GM12864 (cell line): ENCODE data around the gene CPT1B.

Experiments
- DNase-seq: peaks from one replicate; pipeline ENCODE4 v3.0.0-alpha.2; 2011; ENCODE audit warnings: low read depth
- H3K4me3 ChIP-seq: 2 replicates; pipeline ENCODE4 v1.5.1; 2011; ENCODE audit warnings: mild to moderate bottlenecking, low read depth, low read length, control low read depth
- TF ChIP-seq, protein P1 (sequence below): IDR thresholded peaks from 2 replicates; pipeline ENCODE4 v1.5.1; 2011; ENCODE audit warnings: low read depth, mild to moderate bottlenecking, moderate library complexity, low read length, control low read depth, inconsistent platforms; ENCODE audit errors: missing control alignments

CPT1B gene

DNA sequence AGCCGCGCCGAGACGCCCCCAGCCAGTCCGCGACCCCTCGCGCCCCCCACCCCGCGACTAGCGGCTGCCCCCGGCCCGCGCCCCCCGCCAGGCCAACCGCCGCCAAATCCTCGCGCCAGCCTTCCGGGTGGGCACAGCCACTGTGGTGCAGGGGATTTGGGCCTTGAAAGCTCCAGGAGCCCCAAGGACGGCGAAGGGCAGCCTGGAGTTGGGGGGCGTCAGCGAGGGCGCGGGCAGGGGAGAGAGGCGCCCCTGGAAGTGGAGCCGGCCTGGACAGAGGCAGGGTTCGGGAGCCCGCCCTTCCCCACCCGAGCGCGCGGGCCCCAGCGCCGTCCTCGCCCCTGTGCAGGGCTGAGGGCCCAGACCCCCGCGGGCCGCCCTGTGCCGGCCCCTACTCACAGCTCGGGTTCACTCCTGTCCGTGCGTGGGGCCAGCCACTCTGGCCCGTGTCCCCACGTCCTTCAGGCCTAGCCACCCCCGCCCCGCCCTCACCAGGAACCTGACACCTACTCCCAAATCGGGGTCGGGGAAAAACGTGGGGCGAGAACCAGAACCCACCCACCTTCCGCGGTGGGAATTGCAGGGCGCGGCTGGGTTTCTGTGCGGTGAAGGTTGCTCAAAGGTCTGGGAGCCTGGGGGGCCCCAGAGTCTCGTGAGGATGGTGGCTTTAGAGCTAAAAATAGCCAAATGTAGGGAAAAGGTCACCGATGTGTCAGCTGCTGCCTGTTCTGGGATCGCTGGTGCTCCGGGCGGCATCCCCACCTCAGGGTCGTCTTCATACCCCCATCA lies at the start of gene CPT1B:
TSS of gene CPT1B (minus strand) at position 441 of the 789 bp plus-strand sequence. CDS start 512 bp downstream, outside the sequence.
- DNase-seq = no peak
- TF ChIP-seq, protein P1, sequence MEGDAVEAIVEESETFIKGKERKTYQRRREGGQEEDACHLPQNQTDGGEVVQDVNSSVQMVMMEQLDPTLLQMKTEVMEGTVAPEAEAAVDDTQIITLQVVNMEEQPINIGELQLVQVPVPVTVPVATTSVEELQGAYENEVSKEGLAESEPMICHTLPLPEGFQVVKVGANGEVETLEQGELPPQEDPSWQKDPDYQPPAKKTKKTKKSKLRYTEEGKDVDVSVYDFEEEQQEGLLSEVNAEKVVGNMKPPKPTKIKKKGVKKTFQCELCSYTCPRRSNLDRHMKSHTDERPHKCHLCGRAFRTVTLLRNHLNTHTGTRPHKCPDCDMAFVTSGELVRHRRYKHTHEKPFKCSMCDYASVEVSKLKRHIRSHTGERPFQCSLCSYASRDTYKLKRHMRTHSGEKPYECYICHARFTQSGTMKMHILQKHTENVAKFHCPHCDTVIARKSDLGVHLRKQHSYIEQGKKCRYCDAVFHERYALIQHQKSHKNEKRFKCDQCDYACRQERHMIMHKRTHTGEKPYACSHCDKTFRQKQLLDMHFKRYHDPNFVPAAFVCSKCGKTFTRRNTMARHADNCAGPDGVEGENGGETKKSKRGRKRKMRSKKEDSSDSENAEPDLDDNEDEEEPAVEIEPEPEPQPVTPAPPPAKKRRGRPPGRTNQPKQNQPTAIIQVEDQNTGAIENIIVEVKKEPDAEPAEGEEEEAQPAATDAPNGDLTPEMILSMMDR = no peak
- no peak within 1 kb of the TSS for H3K4me3 ChIP-seq

DNA sequence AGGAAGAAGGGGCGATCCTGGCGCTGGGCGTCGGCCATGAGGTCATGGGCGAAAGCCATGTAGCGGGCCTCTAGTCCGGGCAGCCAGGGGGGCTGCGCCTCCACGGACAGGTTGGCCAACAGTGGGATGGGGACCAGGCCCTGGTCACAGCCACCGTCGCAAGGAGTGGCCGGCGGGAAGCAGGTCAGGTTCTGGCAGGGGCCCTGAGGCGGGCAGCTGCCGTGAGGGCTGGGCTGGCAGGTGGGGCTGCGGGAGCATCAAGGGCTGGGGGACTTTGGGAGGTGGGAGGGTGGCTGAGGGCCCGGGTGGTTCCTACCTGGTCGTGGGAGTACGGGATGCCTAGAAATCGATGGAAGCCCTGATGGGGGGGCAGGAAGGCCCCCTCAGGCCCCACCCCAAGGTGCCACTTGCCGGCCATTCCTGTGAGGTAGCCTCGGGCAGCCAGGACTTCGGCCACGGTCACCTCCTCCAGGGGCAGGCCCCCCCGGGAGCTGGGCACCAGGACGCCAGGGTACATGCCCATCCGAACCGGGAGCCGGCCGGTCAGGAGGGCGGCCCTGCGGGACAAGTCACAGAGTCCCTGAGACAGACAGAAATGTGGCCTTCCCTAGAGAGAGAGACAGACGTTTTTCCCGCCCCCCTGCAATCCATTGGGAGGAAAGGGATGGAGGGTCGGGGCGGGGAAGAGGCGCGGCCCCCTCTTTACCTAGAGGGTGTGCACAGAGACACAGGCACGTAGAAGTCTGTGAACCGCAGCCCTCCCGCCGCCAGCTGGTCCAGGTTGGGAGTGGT lies 48.8 kb upstream of the CPT1B start:
- TF ChIP-seq, protein P1 = no peak
- no peak for DNase-seq
- H3K4me3 ChIP-seq = peak overlapping the region; percentile 68

DNA sequence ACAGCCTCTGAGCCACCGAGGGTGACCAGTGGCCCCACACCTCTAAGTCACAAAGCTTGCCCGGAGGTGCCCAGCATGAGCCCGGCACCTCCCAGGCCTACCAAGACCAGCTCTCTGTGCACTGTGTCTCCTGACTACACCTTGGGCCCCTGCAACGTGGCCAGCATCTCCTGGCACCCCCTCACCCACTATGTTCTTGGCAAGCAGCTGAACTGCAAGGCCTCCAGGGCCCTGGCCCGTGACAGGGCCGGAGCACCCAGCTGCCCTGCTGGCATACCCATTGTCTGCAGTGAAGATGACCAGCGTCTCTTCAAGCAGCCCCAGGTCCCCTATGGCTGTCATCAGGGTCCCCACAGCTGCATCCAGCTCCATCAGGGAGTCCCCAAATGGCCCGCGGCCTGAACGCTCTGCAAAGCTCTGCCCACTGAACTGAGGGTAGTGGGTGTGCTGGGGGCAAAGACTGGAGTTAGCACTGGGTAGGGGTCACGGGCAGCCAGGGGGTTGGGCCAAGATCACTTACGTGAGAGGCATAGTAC lies 48.2 kb upstream of the CPT1B start:
- no peak overlapping the region for H3K4me3 ChIP-seq
- TF ChIP-seq, protein P1 = no peak

DNA sequence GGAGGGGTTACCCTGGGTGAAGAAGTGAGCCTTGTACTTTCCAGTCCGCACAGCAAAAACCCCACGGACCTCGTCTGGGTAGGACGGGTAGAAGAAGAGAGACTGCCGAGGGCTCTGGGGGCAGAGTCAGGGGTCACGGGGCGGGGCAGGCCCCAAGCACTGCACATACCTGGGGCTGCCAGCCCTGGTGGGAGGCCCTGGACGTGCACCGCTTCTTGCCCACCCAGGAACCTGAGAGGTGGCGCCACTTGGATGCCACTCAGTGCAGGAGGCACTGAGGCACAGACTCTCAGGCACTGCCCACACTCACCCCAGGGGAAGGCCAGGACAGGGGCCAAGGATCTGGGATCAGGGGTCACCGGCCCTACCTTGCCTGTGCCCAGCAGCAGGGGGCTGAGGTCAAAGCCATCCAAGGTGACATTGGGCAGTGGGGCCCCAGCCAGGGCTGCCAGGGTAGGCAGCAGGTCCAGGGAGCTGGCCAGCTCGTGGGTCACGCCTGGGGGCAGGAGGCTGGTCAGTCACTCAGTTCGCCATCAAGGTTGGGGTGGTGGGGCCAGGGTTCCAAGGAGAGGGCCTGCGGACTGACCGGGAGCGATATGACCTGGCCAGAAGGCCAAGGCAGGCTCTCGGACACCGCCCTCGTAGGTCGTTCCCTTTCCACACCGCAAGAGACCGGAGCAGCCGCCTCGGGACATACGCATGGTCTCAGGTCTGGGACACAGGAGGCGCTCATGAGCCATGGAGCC lies 47.5 kb upstream of the CPT1B start:
- no peak overlapping the region for H3K4me3 ChIP-seq
- TF ChIP-seq, protein P1 = peak; percentile 14
- no peak for DNase-seq

More for the DNA sequence above, 48.2 kb upstream of the CPT1B start:
- DNase-seq = no peak

DNA sequence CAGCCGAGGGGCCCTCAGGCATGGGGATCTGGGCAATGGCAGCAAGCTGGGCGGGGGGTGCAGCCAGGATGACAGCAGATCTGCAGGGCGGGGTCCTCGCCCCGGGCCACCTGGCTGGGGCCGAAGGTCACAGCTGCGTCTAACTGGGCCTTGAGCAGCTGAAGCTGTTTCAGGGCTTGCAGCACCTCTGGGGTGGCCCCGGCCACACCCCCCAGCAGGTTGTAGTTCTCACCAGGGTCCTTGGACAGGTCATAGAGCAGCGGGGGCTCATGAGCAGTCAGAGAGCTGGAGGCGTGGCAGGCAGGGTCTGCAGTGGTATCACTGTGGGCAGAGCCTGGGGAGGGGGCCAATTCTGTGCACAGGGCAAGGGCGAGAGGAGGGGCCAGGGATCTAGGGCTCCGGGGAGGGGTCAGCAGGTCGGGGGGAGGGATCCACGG lies 46.9 kb upstream of the CPT1B start:
- no peak overlapping the region for H3K4me3 ChIP-seq
- TF ChIP-seq, protein P1 = no peak
- DNase-seq = no peak

DNA sequence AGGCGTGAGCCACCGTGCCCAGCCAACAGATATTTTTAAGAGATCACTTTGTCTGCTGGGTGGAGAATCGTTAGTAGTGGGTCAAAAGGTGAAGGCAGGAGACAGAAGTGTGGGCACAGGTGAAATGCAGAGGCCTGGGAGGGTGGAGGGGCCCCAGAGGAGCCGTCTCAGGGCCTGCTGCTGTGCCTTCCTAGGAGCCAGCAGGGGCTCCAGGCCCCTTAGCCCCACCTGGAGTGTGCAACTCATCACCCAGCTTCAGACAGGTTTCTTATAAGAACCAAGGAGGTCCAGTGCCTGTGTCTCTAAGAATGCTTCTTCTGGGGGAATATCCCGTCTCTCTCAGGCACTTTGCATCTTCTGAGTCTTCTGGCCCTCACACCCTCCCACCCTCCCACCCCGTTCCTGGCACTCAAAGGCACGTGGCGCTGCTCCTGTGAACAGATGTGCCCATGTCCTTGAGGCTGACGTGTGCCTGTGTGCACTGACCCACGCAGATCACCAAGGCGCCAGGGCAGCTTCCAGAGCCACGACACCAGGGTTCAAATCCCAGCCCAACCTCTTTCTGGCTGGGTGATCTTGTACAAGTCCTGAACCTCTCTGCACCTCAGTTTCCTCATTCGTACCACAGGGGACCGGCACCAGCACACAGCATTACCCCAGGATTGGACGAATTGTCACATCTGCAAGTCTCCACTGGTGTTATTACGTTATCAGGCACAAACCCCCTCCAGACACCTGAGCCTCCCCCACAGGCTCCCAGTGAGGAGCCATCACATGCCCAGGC lies 46.3 kb upstream of the CPT1B start:
- TF ChIP-seq, protein P1 = no peak
- no peak overlapping the region for H3K4me3 ChIP-seq
- DNase-seq = no peak
